ENCODE data around the gene LSAMP. TPM values are rescaled to one million over a fixed set of nuclear protein-coding genes. Genes with fewer than 3 reads are reported as not detected.

Gene LSAMP
- total and polyA plus RNA-seq, 2 of the 4 experiments (the other 2 are of a cell fraction): 7.9 to 8.0 TPM

DNA sequence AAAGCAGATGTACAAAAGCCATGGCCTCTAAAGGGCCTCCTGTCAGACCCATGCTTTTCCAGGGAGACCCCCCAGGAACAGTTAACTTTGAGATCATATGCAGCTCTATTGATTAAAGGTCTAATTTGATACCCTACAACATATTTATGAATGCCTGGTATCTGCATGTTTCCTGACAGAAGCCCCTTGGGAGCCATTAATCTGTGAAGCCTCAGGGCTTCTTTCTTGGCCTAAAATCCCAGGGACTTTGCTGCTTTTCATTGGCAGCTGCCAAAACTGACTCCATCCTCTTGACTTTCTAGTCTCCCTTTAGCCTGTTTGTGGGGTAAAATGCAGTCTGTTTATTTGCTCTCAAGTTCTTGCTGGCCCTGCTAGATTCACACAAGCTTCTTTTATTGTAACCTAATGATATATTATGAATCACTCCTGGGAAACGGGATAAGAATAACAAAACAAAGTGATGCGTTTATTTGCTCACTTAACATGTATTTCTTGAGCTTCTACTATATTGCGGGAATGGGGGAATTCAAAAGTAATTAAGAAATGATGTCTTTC lies 257.0 kb downstream of the LSAMP start:
- TF ChIP-seq FOS (IDR thresholded peaks at IDR 0.05; ENCODE audit: low read depth, low read length) (no peak), NFE2L2 (IDR thresholded peaks at IDR 0.05; ENCODE audit: low read depth, low read length) (no peak), RAD21 (IDR thresholded peaks at IDR 0.05; ENCODE audit: low read length) (no peak), SMC3 (IDR thresholded peaks at IDR 0.05; ENCODE audit: low read depth, low read length) (no peak), CEBPB (IDR thresholded peaks at IDR 0.05; ENCODE audit: low read depth, low read length) (no peak), MAZ (IDR thresholded peaks at IDR 0.05; ENCODE audit: borderline replicate concordance, low read depth, low read length) (no peak), POLR2A (IDR thresholded peaks at IDR 0.05; ENCODE audit: low read depth, low read length) (no peak), RFX5 (IDR thresholded peaks at IDR 0.05; ENCODE audit: low read depth, low read length) (no peak), CHD1 (IDR thresholded peaks at IDR 0.05; ENCODE audit: low read depth, low read length) (no peak), MAFK (IDR thresholded peaks at IDR 0.05; ENCODE audit: low read depth, low read length) (no peak), RCOR1 (IDR thresholded peaks at IDR 0.05; ENCODE audit: insufficient replicate concordance, low read length) (no peak), BHLHE40 (IDR thresholded peaks at IDR 0.05; ENCODE audit: low read depth, low read length) (no peak), MXI1 (IDR thresholded peaks at IDR 0.05; ENCODE audit: borderline replicate concordance, low read depth, low read length) (no peak)
- TF ChIP-seq, protein P1, sequence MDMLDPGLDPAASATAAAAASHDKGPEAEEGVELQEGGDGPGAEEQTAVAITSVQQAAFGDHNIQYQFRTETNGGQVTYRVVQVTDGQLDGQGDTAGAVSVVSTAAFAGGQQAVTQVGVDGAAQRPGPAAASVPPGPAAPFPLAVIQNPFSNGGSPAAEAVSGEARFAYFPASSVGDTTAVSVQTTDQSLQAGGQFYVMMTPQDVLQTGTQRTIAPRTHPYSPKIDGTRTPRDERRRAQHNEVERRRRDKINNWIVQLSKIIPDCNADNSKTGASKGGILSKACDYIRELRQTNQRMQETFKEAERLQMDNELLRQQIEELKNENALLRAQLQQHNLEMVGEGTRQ (IDR thresholded peaks at IDR 0.05; ENCODE audit: low read depth, low read length): no peak
- TF ChIP-seq, protein P2, sequence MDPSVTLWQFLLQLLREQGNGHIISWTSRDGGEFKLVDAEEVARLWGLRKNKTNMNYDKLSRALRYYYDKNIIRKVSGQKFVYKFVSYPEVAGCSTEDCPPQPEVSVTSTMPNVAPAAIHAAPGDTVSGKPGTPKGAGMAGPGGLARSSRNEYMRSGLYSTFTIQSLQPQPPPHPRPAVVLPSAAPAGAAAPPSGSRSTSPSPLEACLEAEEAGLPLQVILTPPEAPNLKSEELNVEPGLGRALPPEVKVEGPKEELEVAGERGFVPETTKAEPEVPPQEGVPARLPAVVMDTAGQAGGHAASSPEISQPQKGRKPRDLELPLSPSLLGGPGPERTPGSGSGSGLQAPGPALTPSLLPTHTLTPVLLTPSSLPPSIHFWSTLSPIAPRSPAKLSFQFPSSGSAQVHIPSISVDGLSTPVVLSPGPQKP (IDR thresholded peaks at IDR 0.05; ENCODE audit: borderline replicate concordance, low read depth, low read length): no peak
- TF ChIP-seq, protein P3, sequence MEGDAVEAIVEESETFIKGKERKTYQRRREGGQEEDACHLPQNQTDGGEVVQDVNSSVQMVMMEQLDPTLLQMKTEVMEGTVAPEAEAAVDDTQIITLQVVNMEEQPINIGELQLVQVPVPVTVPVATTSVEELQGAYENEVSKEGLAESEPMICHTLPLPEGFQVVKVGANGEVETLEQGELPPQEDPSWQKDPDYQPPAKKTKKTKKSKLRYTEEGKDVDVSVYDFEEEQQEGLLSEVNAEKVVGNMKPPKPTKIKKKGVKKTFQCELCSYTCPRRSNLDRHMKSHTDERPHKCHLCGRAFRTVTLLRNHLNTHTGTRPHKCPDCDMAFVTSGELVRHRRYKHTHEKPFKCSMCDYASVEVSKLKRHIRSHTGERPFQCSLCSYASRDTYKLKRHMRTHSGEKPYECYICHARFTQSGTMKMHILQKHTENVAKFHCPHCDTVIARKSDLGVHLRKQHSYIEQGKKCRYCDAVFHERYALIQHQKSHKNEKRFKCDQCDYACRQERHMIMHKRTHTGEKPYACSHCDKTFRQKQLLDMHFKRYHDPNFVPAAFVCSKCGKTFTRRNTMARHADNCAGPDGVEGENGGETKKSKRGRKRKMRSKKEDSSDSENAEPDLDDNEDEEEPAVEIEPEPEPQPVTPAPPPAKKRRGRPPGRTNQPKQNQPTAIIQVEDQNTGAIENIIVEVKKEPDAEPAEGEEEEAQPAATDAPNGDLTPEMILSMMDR (conservative IDR thresholded peaks at IDR 0.05; ENCODE audit: low read depth, low read length): no peak
- DNase-seq: peak; percentile 66
- H3K4me3 ChIP-seq (ENCODE audit: insufficient read depth, low read depth, low read length): no peak overlapping the region
- H3K14ac ChIP-seq (replicated peaks; ENCODE audit: low read depth, low read length): no peak overlapping the region
- no peak overlapping the region for H4K8ac ChIP-seq (ENCODE audit: low read depth in 2 of 2, low read length in 2 of 2)
- H4K5ac ChIP-seq (ENCODE audit: low read depth, low read length): no peak overlapping the region
- no peak overlapping the region for H2BK20ac ChIP-seq (ENCODE audit: low read depth, low read length)
- BruUV-seq (replicated peaks): no TSS peak
- no peak overlapping the region for H3K56ac ChIP-seq (ENCODE audit: extremely low read depth, insufficient read depth, low read length)
- no peak overlapping the region for H3K18ac ChIP-seq (ENCODE audit: low read depth, low read length)
- no peak overlapping the region for H3K23ac ChIP-seq (ENCODE audit: low read depth, low read length)
- peaks cover 3% of the 10 kb centered on the region; the same call in 1 of the 2 replicates for H3K4me1 ChIP-seq (ENCODE audit: control insufficient read depth, insufficient read depth, low read length)
- H3K9ac ChIP-seq (ENCODE audit: low read depth, low read length): no peak overlapping the region
- H3K9me1 ChIP-seq (ENCODE audit: insufficient read depth, low read length): no peaks in the 10 kb centered on the region
- POLR2A ChIA-PET (ENCODE audit: unreplicated experiment): no interaction called here
- no peak overlapping the region for H3K4me2 ChIP-seq (ENCODE audit: low read depth, low read length)
- H2BK5ac ChIP-seq (ENCODE audit: low read depth, low read length, poor library complexity, severe bottlenecking): no peak overlapping the region
- H4K91ac ChIP-seq (ENCODE audit: insufficient read depth, low read depth, low read length): no peak overlapping the region
- intact Hi-C loops (cut with micrococcal nuclease) (no loop called here), in situ Hi-C loops (cut with MboI; ENCODE audit: low sequenced_read_pairs) (no loop called here), dilution Hi-C loops (cut with HindIII; ENCODE audit: low sequenced_read_pairs, unreplicated experiment) (no loop called here)
- no peak overlapping the region for H2AFZ ChIP-seq (replicated peaks; ENCODE audit: low read length, poor library complexity)
- H2AK9ac ChIP-seq (replicated peaks; ENCODE audit: low read depth, low read length, poor library complexity): no peak overlapping the region
- no peak overlapping the region for H3K4ac ChIP-seq (ENCODE audit: low read depth, low read length)
- WGBS, 2 experiments (ENCODE audit: extremely low coverage in 2 of 2, insufficient read length in 1 of 2): no CpG with 5 or more reads among the region's 3 CpGs
- no peak overlapping the region for H2BK15ac ChIP-seq (ENCODE audit: low read depth, low read length)
- H3K27me3 ChIP-seq (ENCODE audit: control insufficient read depth, insufficient read depth, low read length): no peaks in the 10 kb centered on the region
- CTCF ChIA-PET: no interaction called here
- H3K79me1 ChIP-seq (ENCODE audit: low read depth in 1 of 2, low read length in 2 of 2): no peaks in the 10 kb centered on the region
- no peaks in the 10 kb centered on the region for H3K36me3 ChIP-seq (ENCODE audit: control insufficient read depth, insufficient read depth, low read length)
- no peak overlapping the region for H2BK120ac ChIP-seq (ENCODE audit: low read depth, low read length)
- no peaks in the 10 kb centered on the region for H4K20me1 ChIP-seq (ENCODE audit: insufficient read depth, low read length)
- peak; percentile 53 for ATAC-seq (ENCODE audit: low read depth)
- H3K27ac ChIP-seq (ENCODE audit: insufficient read depth, low read length): no peak overlapping the region
- no peak overlapping the region for H2AK5ac ChIP-seq (ENCODE audit: low read depth, low read length)
- no peaks in the 10 kb centered on the region for H3K9me3 ChIP-seq (ENCODE audit: control insufficient read depth, insufficient read depth, low read length)
